Skin of body (tissue), 3 donors: Measurements from ENCODE around the gene COA8. TPM values are rescaled to one million over a fixed set of nuclear protein-coding genes. Genes with fewer than 3 reads are reported as not detected.
A peak's percentile ranks its signal among the peaks of the same experiment; 100 is the strongest.

Experiments
- DNase-seq: peaks from one replicate; lab custom pipeline; 2025; lab: John Stamatoyannopoulos, UW
- small RNA-seq: library from RNA; depleted of rRNA; stranded (forward); fragments of <200 nt; gene quantifications from one replicate; pipeline ENCODE3, GENCODE V24; 2014; ENCODE audit warnings: low replicate concordance
- total RNA-seq: library from RNA; depleted of rRNA; stranded (reverse); fragments of >200 nt; gene quantifications from one replicate; pipeline ENCODE4 v1.2.3, GENCODE V29; 2014

Gene COA8
- total RNA-seq, 1 donor from 2014 or later: 21.8 TPM

DNA sequence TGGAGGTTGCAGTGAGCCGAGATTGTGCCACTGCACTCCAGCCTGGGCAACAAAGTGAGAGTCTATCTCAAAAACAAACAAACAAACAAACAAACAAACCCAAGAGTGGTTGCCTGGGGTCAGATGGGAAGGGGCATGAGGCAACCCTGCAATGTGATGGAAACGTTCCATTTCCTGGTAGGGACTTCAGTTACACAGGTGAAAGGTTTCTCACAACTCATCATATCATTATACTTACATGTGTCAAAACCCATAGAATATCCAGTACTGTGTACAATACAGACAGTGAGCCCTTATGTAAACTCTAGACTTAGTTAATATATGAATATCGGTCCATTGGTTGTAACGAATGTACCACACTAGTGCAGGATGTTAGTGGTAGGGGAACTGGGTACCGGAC lies 59.1 kb downstream of the COA8 start:
- no peak for DNase-seq

DNA sequence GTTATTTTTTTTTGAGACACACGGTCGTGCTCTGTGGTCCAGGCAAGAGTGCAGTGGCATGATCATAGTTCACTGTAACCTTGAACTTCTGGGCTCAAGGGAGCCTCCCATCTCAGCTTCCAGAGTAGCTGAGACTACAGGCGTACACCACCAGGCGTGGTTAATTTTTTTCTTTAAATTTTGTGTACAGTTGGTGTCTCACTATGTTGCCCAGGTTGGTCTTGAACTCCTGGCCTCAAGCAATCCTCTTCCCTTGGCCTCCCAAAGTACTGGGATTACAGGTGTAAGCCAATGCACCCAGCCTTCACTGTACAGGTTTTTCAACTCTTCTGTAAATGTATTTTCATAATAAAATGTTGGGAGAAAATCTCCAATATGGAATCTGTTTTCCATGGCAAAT lies 60.5 kb downstream of the COA8 start:
- no peak for DNase-seq

DNA sequence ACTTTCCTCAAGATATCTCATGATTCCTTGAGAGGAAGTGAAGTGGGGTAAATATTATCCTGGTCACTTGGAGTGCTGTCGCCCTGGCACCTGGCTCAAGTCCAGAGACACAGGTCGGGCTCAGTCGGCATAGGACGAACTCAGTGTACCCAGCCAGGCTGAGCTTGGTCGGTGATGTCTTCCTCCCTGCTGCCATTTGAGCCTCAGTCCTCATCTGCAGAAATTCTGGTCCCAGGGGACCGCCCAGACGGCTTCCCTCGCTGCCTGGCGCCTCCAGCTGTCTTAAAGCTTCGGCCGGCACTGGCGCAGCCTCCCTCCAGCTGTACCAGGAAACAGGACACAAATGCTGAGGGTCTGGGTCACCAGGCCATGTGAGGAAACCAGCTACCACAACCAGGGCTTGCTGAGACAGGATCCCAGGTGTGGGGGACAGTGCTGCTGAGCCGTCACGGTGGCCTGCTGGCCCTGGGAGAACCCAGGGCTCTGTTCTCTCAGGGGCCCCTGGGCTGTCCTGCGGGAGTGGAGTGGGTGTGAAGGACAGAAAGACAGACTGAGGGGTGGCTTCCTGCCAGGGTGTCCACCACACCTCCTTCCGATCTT lies 61.2 kb downstream of the COA8 start:
- no peak for DNase-seq

DNA sequence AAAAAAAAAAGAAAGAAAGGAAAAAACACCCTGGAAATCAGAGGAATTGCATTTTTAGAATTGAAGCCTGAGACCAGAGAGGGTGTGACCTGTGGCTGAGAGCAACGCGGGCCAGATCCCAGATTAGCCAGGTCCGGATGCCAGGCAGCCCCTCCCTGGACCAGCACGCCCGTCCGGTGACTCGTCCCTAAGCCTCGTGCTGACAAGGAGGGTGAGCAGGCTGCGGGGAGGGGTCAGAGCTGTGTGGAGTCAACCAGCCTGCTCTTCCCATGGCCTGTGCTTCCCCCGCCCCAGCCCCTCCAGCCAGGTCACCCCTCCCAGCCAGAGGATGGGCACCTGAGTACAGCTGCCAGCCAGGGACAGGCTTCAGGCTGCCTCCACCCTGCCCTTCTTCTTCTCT lies 62.1 kb downstream of the COA8 start:
- no peak for DNase-seq

DNA sequence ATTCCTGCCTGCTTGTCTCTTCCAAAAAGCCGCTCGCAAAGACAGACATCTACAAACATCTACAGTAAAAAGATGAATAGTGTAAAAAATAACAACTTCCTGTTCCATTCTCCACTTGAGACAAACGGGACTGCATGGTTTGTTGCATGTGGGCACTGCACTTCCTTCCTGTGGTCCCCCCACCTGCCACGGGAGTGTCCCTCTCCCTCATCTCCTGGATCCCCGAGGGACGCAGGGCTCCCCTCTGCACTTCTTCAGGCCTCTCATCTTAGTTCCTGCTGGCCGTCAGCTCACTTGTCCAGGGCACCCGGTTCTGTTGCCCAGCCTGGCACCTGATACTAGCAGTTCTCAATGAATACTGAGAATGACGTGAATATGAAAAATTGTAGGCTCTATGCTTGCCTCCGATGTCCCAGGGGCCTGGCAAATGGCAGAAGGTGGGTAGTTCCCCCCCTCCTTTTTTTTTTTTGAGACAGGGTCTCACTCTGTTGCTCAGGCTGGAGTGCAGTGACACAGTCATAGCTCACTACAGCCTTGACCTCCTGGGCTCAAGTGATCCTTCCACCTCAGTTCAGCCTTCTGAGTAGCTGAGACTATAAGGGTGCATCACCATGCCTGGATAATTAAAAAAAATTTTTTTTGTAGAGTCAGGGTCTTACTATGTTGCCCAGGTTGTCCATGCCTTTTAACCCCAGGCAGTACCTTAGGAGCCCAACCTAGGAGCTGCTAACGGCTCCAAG lies 62.8 kb downstream of the COA8 start:
- no peak for DNase-seq

DNA sequence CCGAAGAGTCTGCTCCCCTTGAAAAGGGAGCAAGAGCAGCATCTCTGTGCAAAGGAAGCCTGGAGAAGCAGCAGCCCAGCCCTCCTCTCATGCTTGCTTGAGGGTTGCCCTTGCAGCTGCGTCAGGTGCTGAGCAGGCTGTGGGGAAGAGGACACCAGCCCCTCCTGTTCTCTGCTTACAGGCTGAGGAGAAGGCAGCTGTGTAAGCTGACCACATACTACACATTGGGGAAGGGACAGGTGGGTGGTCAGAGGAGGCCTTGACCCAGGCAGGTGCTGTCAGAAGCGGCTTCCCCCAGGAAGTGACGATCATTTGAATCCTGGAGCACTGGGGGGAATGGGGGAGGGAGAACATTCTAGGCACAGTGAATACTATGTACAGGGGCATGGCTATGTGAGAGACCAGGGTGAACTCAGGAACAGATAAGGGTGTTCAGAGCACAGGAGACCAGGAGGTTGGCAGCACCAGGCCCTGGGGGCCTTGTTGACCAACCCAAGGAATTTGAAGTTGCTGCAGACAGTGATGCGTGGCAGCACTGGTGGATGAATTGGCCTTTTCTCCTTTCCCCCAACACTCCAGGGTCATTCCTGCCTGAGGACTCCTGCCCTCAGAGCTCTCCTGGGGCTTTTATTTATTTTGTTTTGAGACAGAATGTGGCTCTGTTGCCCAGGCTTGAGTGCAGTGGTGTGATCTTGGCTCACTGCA lies 63.5 kb downstream of the COA8 start:
- DNase-seq: no peak

DNA sequence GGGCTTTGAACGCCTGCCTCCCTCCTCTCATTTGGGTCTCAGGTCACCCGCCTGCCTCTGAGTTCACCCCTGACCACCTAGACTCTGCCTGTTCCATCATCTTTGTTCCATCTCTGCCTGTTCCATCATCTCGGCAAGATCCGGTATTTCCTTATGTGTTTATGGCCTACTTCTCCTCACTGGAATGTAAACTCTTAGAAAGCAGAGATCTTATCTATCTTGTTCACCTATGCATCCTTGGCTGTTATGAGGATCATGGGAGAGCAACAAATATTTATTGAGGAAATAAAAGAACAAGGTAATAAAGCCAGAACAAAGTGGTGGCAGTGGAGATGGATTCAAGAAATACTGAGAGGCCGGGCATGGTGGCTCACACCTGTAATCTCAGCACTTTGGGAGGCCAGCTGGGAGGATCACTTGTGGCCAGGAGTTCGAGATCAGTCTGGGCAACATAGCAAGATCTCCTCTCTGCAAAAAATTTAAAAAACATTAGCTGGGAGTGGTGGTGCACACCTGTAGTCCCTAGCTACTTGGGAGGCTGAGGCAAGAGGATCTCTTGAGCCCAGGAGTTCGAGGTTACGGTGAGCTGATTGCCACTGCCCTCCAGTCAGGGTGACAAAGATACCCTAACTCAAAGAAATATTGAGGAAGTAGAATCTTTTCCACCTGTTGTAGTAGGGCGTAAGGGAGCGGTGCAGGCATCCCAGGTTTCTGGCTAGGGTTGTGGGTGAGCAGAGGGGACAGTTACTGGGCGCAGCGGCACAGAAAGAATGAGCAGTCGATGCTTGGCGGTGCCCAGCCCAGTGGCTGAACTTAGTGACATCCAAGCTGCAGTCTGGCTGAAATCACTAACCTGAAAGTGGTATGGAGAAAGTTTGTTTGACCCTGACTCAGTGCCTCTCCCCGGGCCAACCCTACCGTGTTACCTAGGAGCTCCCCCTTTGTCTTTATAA lies 64.6 kb downstream of the COA8 start:
- DNase-seq: no peak

DNA sequence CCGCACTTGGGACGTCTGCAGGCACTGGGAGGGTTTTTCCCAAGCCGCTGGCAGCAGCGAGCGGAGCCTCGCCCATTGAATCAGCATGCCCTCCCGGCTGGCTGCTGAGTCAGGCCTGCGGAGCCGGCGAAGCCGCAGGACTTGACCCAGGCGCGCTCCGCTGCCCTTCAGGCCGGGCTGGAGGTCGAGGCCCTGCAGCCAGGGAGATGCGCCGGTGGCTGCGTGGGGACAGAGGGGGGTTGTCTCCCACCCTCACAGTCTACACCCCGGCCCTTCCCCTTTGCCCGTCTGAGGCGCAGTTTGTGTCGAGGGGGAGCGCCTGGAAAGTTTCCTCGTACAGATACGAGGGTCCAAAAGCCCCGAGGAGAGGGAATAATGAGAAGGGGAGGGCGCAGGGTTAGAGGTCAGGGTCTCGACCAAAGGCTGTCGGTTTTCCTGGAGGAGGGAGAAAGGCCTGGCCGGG lies 65.5 kb downstream of the COA8 start:
- DNase-seq: no peak

DNA sequence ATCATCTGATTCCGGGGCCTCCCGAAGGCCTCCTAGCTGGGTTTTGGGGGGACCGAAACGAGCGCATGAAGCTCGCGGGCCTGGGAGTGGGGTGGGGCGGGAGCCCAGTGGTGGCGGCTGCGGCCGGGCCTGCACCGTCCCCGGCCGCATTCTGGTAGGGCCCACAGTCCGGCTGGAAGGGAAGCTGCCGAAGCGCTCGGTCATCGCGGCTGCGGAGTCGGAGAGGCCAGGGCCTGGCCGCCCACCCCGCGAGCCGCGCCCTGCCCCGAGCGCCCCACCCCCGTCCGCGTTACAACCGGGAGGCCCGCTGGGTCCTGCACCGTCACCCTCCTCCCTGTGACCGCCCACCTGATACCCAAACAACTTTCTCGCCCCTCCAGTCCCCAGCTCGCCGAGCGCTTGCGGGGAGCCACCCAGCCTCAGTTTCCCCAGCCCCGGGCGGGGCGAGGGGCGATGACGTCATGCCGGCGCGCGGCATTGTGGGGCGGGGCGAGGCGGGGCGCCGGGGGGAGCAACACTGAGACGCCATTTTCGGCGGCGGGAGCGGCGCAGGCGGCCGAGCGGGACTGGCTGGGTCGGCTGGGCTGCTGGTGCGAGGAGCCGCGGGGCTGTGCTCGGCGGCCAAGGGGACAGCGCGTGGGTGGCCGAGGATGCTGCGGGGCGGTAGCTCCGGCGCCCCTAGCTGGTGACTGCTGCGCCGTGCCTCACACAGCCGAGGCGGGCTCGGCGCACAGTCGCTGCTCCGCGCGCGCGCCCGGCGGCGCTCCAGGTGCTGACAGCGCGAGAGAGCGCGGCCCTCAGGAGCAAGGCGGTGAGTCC lies 66.1 kb downstream of the COA8 start, which contains the start of gene KLC1:
Gene KLC1 (plus strand): TSS at position 528 of the 819 bp plus-strand sequence. CDS start 25,354 bp downstream, outside the sequence.
- DNase-seq: peak; percentile 66

DNA sequence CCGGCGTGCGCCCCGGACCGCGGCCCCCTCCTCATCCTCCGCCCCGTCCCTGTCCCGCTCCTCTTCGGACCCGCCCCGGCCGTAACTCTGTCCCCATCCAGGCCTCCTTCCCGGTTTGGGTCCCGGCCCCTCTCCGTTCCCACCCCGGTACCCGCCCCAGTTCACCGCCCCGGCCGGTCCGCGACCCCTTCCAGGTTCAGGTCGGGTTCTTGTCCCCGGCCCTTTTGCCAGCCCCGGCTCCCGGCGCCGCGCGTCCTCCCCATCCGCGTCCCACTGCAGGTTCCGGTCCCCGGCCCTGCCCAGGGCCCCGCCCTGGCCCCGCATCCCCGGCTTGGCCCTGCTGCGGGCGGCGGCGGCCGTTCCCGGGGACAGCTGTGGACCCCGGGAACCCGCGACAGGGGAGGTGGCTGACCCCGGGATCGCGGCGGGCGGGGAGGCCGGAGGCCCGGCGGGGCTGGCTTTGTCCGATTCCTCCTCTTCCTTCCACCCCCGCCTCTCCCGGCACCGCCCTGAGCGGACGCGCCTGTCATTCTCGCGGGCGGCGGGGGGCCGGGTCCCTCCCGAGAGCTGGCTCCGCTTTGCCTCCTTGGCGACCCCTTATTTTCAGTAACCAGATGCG lies 66.9 kb downstream of the COA8 start:
- peak; percentile 6 for DNase-seq

DNA sequence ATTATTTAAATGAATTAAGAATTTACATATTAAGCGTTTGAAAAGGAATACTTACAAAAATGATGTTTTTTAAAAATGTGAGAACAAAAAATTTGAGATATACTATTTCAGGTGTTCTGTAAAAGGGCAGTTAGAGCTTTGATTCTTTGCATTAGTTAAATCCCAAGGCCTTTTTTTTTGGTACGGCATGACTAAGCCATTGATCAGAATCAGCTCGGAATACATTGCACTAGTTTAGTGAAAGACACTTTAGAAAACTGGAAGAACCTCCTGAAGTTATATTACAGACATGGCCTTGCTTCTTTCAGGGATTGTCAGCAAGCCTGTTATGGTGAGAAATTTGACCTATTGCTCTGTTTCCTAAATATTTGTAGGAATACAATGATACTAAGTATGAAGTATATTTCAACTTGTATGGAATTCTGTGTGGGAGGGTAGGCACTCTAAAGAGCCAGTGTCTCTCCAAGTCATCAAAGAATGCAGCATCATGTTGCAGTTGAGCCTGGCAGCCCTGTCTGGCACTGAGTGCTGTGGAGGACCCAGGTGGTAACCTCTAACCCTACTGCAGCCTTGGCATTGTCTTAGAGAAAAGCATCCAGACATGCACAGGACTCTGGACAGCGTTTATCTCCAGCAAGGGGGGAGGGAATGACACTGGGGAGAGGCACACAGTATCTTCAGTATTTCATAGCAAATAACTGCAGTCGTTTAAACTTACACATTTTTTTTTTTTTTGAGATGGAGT lies 67.8 kb downstream of the COA8 start:
- no peak for DNase-seq

DNA sequence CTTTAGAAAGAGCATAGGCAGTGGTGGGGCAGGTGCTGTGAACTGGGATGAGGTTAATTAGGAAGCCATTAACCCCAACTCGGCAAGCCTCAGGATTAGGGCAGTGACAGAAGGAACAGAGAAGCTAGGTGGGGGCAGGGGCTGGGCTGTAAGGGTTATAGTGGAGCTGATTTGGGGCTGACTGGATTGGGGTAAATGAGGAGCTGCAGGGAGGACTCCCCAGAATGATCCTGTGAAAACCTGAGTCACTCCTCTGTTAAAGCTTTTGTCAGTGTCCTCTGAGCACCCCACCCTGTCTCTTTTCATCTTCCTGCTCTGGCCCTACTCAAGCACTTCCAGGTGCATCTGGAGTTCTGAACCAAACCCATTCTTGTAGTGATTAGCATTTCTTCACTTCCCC lies 70.6 kb downstream of the COA8 start:
- no peak for DNase-seq

DNA sequence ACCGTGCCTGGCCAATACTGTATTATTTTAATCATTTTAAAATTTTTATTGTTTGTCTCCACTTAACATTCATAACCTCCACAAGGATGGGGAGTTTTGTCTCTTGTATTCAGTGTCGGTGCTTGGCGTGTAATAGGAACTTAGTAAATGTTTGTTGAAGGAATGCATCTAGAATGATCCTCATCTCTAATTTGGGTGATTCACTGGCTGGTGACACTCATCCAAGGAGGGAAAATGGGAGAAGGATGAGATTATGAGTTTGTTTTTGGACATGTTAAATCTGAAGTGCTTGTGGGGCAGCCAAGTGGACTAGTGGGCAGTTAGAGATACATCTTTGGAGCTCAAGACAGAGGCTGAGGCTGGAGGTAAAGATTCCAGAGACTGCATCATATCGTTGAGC lies 71.4 kb downstream of the COA8 start:
- DNase-seq: no peak

DNA sequence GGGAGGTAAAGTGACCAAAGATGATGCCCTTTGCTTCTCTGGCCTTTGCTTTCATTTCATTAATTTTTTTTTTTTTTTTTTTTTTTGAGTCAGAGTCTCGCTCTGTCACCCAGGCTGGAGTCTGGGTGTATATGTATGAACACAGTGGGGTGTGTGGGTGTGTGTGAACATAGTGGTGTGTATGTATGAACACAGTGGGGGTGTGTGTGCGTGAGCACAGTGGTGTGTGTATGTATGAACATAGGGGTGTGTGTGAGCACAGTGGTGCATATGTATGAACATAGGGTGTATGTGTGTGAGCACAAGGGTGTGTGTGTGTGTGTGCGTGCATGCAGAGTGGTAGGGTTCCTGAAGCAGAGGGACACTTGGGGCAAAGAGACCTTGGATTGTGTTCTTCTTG lies 75.8 kb downstream of the COA8 start:
- DNase-seq: no peak

Small RNA genes within 50 kb of the gene (small RNA-seq; reads per million reads assigned to genes)
- gene RNU4-68P: 0.09 reads per million
- gene RNU7-160P: not detected

Other genes starting within 250 kb of the COA8 start
- 110 TPM for gene EIF5, start 228.7 kb upstream of the COA8 start, total RNA-seq
- 89.6 TPM for gene MARK3, start 177.5 kb upstream of the COA8 start, total RNA-seq
- 75.4 TPM for gene CKB, start 40.1 kb upstream of the COA8 start, total RNA-seq
- 5.8 TPM for gene TRMT61A, start 33.8 kb upstream of the COA8 start, total RNA-seq
- gene BAG5, start 303 bp upstream of the COA8 start, total RNA-seq: 26.2 TPM
- 122 TPM for gene KLC1, start 66.3 kb downstream of the COA8 start, total RNA-seq
- 6.7 TPM for gene XRCC3, start 152.5 kb downstream of the COA8 start, total RNA-seq
- 47.4 TPM for gene ZFYVE21, start 152.8 kb downstream of the COA8 start, total RNA-seq